Activated T-cell treated with anti-CD3 and anti-CD28 coated beads for 24 hours (primary cell): Measurements from ENCODE around the gene GDPD5.

ENCODE experiments used
- DNase-seq: peaks from one replicate; pipeline ENCODE4 v3.0.0-alpha.2; 2020; ENCODE audit warnings: low read depth

GDPD5 gene

DNA sequence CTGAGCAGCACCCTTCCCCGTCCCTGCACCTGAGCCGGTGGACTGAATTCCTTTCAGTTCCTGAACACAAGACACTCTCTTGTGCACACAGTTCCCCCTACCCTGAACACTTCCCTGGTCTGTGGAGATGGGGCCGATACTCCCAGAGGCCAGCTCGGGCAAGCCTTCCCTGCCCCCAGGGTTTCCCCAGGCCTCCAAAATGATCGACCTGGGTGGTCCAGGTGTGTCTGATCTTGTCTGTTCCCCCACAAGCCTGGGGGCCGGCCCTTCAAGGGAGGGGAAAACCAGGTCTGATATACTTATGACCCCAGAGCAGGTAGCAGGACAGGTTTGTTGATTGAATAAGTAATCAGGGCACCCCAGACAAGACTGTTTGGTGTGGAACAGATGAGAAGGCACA lies 52.1 kb downstream of the GDPD5 start:
- DNase-seq, result no peak

DNA sequence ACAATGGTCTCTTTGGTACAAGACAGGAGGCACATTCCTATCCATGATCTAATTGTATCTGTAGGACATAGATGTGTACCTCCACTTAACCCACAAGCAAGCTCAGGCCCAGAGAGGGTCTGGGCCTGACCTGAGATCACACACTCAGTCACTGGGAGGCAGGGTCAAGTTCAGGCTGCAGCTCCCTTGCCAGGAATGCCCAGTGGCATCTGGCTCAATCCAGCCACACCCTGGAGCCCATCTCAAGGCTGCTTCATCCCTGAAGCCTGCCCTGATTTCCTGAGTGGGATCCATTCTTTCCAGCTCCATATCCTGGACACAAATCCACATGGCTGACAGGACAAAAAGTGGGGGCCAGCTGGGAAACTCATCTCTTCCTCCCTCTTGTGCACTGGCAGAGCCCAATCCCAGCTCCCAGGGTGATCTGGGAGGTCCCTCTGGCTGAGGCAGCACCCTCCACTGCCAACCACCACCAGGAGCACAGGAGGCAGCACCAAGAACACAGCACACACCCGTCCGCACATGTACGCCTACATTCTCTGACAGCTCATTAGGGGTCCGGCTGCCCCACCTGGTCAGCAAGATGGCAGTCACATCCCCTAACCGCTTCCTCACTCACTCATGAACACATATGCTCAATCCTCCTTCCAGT lies 53.5 kb downstream of the GDPD5 start:
- no peak for DNase-seq

DNA sequence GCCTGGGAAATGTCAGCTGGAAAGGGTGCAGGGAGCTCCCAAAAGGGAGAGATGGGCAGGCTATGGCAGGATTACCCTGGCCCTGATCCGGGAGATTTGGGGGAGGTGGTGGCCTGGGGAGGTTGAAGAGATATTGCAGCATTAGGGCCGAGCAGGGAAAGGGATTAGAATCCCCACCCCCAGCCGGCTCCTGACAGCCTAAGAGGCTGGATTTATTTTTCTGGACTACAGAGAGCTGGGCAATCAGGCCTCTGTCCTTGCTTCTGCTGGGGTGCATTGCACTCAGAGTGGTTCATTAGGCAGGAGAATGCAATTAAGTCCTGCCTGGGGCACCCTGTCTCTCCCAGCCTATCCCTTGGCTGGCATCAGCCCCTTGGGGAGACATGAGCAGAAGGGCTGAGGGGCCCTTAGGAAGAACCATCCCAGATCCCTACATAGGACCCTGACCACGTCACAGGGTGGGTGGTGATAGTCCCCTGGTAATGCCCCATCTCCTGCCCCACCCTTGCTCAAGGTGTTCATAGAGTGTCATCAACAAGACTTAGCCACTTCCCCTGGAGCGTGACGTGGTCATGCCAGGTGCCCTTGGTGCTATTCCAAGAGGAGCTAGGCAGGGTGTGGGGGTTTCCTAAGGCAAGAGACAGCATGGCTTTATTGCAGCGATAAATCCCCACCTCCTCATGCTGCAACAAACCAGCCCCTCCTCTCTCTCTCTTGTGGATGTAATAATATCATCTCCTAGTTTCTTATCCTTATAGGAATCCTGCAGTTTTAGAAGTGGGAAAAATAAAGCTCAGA lies 54.4 kb downstream of the GDPD5 start:
- no peak for DNase-seq

DNA sequence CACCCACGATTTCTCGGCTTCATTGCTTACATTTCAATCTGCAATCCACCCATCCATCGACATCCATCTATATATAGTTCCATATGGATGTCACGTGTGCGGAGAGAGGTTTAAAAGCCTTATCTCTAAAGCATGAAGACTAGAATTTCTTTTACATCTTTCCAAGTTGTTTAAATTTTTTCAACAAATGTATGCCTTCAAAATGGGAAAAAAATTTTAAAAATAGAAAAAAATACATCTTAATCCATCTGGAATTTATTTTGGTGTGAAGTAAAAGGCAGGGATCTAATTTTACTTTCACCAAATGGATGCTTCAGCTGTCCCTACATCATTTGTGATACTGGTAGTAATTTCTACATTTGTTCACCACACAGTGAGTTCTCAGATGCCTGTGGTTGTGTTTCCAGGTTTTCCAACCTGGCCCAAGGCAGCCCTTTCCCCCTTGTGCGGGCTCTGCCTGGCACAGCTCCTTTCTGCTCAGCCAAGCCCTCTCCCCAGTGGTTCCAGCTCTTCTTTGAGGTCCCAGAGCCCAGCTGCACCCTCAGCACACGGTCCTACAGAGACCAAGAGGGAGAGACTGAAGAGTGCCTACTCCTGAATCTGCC lies 55.2 kb downstream of the GDPD5 start:
- no peak for DNase-seq

DNA sequence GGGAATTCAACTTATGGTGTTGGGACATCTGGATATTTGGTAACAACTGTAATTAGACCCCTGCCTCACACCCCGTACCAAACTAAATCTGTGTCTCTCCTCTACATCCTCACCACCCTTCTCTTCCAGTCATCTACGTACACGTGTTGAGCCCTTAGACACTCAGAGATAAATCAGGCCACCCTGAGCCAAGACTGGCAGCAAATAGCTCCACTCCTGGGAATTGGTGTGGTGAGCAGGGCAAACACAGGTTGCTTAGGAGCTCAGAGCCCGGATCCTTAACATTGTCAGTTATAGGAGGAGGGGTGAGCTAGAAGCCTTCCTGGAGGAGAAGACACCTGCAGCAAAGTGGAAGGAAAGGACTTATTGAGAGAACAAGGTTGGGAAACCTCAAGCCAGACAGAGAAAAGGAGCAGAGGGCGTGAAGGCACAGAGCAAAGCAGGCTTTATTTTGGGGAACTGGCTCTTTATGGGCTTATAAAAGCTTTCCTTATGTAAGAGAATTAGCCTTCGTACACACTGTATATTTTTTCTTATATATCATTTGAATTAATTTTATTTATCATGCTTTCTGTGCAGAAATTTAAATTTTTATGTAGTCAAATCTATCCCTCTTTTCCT lies 55.8 kb downstream of the GDPD5 start:
- no peak for DNase-seq

DNA sequence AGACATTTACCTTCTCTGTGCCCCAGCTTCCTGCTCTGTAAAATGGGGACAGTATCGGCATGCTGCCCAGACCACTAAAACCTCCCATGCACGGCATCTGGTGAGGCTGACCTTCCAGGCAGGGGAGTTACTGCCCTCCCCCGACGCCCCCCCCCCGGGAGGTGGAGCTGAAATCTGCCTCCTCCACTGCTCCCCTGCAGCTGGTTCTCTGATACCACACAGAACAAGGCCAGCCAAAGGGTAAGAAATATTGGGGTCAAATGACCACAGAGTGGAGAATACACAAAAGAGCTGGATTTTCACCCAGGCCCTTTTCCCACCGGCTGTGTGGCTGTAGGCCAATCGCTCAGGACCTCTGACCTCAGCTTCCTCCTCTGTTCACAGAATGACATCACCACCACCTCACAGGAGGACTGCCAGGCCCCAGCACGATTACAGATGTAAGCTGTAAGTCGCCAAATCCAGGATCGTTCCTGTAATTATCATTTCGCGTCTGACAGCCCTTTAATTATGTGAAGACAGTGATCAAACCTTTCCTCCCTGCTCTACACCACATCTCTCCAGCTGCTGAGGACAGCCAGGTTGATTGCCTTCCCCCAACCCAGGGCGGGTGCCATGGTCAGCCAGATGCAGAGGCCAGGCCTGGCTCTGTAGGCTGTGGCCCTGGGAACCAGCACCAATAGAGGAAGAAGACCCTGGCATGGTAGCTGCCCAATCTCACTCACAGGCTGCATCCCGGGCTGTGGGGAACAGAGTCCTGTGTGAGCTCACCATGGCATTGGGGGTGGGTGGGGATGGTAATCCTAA lies 57.0 kb downstream of the GDPD5 start:
- DNase-seq, result no peak

DNA sequence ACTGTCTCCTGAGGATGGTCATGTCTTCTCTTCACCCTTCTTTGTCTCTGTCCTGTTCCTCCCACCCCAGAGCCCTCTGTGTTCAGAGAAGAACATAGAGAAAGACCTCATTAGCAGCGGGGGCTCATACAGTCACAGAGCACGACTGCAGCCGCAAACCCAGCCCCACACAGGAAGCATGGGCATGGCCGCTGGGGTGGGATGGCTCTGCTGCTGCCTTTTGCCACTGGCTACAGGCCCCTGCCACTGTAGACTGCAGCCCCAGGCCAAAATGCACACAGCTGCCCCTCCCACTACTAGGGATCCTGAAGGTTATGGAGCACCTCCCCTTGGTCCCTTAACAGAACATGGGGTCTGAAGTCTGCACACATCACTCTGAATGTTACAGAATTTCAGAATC lies 57.9 kb downstream of the GDPD5 start:
- no peak for DNase-seq

DNA sequence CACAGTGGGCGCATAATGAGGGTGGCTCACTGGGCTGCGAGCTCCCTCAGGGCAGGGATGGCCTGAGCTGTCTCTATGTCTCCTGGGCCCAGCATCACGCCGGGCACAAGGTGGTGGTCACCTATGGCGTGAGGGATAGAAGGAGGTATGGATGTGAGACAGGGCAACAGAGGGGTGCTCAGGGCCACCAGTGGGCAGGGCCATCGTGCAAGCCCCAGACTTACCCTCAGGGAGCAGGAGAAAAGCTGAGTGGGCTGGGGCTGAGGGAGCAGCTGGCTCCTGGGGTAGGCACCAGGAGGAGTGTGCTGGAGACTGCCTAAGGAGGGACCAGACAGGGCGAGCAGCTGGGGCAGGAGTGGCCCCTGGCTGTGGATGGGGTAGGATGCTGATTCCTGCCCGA lies 58.4 kb downstream of the GDPD5 start:
- no peak for DNase-seq

DNA sequence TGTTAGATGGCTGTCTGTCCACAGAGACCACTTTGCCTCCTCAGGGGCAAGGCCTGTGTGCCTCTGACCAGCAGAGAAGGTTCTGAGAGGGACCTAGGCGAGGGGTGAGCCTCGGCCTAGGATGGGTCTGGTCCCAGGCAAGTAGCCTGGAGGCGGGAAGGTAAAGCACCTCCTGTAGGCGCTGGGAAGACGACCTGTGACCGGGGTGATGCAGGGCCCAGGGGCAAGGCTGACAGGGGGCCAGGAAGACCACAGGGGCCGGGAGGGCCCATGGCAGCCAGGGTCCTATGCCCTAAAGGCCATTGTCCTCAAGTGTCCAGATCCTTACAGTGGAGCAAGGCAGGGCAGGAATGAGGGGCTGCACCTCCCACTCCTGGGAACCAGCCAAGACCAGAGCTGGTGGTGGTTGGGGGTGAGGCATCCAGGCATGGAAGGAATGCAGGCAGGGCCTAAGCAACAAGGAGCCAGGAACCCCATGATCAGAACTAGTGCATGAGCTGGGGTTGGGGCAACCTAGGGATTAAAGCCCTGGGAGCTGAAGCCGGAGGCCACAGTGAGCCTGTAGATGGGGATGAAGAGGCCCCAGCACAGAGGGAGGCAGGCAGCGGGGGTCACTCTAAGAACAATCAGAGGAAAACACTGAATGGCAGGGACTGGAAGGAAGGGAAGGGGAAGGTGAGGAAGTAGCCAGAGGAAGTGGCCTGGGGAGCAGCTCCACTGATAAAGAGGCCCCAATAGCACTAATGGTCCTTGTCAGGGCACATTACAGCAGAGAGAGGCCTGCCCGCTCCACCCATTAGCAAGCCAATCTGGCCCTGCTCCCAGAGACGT lies 59.8 kb downstream of the GDPD5 start:
- DNase-seq, result no peak

DNA sequence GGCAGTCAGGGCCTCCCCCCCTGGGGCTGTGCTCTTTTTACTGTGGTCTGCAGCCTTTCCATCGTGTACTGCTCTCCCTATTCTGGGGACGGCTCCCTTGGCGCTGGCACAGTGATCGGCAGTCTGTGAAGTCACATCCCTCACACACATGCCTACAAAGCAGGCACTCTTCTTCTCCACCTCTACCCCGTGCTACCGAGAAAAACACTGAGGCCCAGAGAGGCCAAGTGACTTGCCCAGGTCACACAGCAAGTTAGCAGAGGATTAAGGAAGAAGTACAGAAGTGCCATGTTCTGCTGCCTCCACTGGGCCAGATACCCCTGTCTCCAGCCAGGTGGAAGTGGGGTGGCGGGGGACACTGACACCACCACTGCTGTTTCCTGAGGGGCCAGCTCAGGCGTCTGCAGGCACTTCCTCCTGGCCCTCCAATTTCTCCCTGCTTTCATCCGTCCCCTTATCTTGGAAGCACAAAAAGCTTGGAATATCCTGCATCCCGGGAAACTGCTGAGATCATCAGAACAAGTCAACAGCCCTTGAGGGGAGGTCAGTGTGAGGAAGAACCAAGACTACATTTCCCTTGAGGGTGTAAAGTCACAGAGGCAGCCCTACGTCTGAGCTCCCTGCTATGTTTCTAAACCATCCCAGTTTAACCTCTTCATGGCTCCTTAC lies 62.5 kb downstream of the GDPD5 start:
- no peak for DNase-seq

DNA sequence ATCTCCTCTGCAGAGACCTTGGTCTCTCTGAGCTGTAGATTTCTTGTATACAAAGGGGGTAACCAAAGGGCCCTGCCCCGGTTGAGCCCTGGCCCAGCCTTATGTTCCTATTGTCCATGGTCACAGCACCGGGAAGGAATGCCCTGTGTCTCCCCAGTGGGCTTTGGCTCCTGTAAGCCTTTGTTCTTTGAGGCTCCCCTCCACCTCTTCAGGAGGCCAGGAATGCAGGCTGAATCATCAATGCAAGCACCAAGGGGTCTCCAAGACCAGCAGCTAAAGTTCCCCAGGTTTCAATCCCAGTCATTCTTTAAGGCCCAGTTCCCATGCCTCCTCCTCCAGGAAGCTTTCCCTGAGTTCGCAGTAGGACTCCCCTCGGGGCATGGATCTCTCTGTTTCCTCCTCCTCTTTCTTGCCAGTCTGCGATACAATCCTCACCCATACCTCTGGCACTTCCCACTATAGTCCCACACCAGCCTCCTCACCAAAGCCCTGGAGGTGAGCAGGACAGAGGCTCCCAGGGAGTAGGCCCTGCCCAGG lies 63.6 kb downstream of the GDPD5 start:
- DNase-seq, result no peak

DNA sequence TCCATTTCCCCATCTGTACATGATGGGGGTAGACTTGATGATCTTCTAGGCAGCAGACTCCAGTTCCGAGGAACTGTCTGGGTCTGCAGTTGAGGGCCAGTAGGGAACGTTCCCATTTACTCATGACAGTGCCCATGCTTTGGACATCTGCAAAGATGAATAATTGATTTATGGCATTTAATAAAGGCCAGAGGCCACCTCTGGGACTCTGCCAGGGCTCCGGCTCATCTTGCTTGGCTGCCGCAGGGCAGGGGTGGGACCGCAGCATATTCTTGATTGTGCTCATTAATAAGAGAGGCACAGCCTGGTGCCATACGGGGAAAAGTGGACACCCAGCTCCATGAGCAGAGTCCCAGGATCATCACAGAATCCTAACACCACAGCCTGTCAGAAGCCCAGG lies 64.6 kb downstream of the GDPD5 start:
- no peak for DNase-seq

DNA sequence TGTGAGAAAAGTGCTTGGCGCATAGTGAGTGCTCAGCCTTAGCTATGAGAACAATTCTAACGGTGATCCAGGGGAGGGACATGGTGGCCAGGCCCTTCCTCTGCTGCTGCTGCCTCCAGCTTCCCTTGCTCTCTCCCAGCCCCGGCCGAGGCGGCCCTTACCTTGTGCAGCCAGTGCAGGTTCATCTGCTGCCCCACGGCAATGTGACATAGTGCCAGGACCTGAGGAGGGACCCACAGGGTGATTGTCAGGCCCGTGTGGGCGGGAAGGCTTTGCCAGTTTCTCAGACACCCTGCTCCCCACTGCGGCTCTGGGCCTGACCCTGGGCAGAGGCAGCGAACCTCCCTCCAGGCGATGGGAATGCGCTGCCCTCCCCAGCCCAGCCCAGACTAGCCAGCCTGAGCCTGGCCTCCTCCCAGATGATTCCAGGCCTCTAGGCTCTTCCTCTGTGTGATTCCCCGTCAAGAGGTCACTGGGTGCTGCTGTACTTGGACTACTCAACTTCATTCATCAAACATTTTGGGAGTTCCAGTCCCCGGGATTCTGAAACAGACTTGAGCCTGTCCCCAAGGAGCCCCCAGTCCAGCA lies 69.1 kb downstream of the GDPD5 start:
- no peak for DNase-seq

DNA sequence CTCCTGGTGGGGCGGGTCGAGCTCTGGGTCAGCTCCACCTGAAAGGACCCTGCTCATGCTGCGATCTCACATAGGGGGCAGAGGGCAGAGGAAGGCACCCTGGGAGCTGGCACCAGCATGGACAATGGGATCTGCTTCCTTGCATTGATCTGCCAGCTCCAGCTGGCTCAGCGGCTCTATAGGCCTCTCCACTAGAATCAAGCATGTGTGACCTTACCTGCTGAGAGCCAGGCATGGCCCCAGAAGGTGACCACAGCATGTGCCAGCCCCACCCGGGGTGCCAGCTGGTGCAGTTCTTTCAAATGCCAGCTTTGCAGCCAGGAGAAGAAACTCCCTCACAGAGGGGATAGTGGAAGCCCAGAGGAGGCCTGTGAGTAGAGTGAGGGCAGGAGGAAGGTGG lies 70.8 kb downstream of the GDPD5 start:
- no peak for DNase-seq

DNA sequence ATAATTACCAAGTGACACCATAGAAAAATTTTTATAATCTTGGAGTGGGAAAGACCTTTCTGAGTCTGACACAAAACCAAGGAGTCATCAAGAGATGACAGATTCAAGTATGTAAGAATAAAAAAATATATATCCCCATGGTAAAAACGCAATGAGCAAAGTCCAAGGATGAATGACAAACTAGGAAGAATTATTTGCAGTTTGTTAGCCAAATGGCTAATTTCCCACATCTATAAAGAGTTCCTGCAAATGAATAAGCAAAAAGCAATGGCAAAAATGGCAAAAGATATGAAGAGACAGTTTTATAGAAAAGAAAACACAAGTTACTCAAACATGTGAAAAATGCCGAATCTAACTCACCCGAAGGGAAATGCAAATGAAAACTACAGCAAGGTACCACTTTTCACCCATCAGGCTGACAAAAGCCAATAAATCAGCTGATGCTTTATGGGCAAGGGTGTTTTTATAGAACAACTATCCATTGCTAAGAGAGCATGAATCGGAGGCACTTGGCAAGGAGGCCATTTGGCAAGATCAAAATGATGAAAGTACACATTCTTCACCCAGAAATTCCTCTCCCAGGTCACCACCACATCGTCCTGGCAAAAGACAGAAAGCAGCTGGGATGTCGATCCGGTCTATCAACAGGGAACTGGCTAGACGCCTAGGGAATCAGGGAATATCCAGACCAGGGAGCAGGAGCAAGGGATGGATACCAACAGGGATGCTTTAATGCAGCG lies 71.7 kb downstream of the GDPD5 start:
- no peak for DNase-seq

DNA sequence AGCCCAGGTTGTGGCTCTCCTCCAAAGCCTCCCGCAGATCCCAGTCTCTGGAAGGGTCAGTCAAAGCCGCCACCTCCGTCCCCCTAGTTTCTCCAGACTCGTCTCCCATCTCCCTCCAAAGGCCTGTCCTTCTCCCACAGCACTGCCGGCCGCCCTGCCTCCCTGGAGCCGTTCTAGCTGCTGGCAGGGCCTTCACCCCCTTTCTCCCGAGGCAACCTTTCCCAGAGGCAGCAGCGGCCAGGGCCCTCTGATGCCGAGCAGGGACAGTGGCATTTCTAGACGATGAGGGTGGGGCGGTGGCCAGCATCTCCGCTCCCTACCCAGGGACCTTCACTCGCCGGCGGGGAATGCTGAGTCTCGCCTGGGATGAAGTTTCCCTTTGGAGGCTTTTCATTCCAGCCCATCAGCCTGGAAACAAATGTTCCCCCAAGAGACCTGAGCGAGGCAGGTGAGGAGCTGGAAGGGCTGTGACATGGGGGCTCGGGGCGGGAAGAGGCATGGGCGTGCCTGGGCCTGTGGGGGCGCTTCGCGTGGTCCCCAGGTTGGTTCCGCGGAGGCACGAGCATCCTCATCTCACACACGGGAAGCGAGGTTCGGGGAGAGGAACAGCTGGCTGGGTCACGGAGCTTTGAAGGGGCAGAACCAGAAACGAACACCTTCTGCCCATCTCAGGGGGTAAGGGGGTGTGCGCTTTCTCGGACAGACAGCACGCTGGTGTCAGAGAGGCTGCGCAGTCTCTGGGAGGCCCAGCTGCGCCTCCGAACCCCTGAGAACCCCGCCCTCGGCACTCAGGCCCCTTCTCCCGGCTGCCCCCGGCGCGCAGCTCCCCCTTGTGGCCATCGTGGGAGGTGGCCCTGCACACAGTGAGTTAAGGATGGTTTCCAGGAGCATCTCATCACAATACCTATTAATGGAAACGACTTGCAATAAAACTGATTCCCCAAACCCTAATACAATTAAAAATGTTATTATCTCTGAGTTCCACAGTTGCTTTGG lies 74.6 kb downstream of the GDPD5 start:
- no peak for DNase-seq

DNA sequence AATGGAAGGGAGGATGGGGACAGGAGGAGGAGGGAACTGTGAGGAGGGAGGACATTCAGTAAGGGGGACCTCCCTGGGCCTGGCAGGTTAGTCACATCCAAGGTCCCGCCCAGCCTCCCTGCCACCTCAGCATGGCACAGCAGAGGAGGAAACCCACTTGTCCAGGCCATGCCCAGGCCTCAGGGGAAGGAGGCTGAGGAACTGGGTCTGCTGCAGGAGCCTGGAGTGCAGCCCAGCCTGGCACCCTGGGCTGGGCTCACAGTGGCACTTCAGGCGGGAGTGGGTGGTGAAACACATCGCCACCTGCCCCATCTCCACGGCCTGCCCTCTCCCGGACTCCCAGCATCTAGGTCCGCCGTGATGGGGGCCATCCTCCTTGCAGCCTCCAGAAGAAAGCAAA lies 75.5 kb downstream of the GDPD5 start:
- DNase-seq, result no peak

DNA sequence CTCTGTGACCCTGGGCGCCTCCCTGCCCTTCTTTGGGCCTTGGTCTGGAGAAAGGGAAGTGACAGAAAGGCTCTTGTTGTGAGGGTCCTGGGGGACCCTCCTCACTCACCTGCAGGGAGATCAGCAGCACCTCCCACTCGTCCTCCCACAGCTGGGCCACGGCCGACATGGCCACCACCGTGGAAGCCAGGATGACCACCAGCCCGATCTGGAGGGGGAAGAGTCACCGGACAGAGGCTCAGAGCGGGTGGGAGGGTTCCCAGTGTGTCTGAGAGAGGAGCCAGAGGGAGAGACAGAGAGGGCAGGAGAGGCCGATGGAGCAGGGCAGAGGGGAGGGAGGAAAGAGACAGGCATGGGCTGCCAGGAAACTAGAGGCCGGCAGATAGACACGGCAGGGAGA lies 76.0 kb downstream of the GDPD5 start:
- no peak for DNase-seq
